Effector memory CD8-positive, alpha-beta T cell (primary cell): ENCODE results near the gene DDA1.
"Not testable (repeated sequence)": the region's sequence is repeated elsewhere in the genome, so short reads cannot be mapped to it uniquely, and the experiment has no call there.

Source experiments
- ATAC-seq: fragments of 150-1000 bp; cut with Tn5 transposase; replicated peaks from 2 replicates; pipeline ENCODE4 v1.10.0; 2021; ENCODE audit warnings: mild to moderate bottlenecking, moderate library complexity
- DNase-seq, 3 experiments: peaks; one replicate each; pipeline ENCODE4 v3.0.0; 2021
- H3K27ac Mint-ChIP-seq, 2 donors: one replicate each; pipeline ENCODE4 v1.8.0; 2022; ENCODE audit warnings: mild to moderate bottlenecking in 2 of 2, mixed read lengths in 2 of 2, moderate library complexity in 2 of 2
- H3K27me3 Mint-ChIP-seq, 2 donors: one replicate each; pipeline ENCODE4 v1.8.0; 2022; ENCODE audit warnings: mixed read lengths in 2 of 2
- H3K36me3 Mint-ChIP-seq: one replicate; pipeline ENCODE4 v1.8.0; 2022; ENCODE audit warnings: mild to moderate bottlenecking, moderate library complexity, mixed read lengths; ENCODE audit not compliant: insufficient read depth
- H3K4me1 Mint-ChIP-seq, 2 donors: one replicate each; pipeline ENCODE4 v1.8.0; 2022; ENCODE audit warnings: low read depth in 2 of 2, mixed read lengths in 2 of 2
- H3K4me3 Mint-ChIP-seq, 2 donors: one replicate each; pipeline ENCODE4 v1.8.0; 2022; ENCODE audit warnings: mild to moderate bottlenecking in 2 of 2, mixed read lengths in 2 of 2, moderate library complexity in 2 of 2
- H3K9me3 Mint-ChIP-seq, 2 donors: one replicate each; pipeline ENCODE4 v1.8.0; 2022; ENCODE audit warnings: mixed read lengths in 2 of 2

The DDA1 gene

DNA sequence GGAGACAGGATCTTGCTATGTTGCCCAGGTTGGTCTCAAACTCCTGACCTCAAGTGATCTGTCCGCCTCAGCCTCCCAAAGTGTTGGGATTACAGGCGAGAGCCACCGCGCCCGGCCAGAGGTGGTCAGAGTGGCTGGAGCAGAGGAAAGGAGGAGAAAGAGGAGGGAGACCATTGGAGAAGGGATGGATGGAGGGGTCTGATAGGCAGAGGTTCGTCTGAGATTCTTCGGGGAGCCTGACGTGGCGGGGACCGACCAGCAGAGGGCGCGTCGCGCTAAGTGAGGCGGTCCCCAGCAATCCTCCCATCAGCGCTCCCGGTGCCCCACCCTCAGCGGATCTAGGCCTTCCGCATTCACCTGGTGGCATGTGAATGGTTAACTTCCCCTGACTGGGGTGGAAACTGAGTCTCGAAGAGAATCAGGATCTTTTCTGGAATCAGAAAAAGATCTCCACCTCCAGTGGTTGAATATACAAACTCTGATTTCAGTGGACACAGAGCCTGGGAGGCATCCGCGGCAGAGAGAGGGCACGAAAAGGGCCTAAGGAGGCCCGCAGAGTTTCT is 36.8 kb downstream of the DDA1 start:
- Mint-ChIP-seq H3K4me3 (no peak overlapping the region), H3K9me3 (no peaks in the 10 kb centered on the region), H3K27me3 (peaks cover 26 to 33% of the 10 kb centered on the region in 2 donors)

DNA sequence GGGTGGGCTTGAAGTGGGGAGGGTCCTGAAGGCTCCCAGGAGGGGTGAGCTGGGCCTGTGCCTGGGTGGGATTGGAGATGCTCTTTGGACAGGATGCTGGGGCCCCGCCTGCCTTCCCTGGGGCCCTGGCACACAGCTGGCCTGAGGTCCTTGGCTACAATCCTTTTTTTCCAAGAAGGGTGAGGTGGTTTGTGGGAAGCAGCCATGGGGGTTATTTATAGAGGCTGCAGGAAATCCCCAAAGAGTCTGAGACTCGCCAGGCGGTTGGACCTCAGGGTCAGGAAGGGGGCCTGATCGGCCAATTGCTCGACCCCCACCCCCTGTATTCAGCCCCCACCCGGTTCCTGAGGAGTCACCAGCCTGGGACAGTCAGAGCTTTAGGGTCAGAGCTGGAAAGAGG is 38.0 kb downstream of the DDA1 start:
- no peak for DNase-seq
- H3K36me3 Mint-ChIP-seq, result peaks cover 6% of the 10 kb centered on the region
- no peak overlapping the region for H3K4me3 Mint-ChIP-seq
- H3K27me3 Mint-ChIP-seq, result peaks cover 28 to 45% of the 10 kb centered on the region in 2 donors
- H3K27ac Mint-ChIP-seq, result no peak overlapping the region
- peaks cover 5 to 9% of the 10 kb centered on the region in 2 donors for H3K4me1 Mint-ChIP-seq
- no peak for ATAC-seq
- H3K9me3 Mint-ChIP-seq, result no peaks in the 10 kb centered on the region

More for the DNA sequence above, 36.8 kb downstream of the DDA1 start:
- Mint-ChIP-seq H3K4me1 (peaks cover 5 to 6% of the 10 kb centered on the region in 2 donors), H3K27ac (no peak overlapping the region), H3K36me3 (peaks cover 8% of the 10 kb centered on the region)
- ATAC-seq (peak; percentile 96), DNase-seq (peak; percentile 73 to 76 (median 74))

DNA sequence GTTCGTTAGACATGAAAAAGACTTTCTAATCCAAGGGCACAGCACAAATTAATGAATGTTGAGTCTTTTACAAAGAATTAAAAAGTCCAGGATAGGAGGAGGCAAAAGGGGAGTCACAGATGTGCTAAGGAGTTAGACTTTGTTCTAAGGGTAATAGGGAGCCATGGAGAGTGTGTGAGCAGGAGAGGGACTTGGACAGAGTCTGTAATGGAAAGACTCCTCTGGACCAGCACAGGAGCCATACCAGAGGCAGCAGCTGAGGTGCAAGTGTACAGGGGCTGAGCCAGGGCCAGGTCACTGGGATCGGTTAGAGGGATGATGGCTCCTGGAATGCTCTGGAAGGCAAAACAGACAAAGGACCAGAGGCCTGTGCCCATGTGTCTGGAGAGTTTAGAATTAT is 38.5 kb downstream of the DDA1 start:
- Mint-ChIP-seq H3K9me3 (no peaks in the 10 kb centered on the region), H3K4me3 (no peak overlapping the region), H3K27me3 (peaks cover 28 to 50% of the 10 kb centered on the region in 2 donors), H3K27ac (no peak overlapping the region), H3K4me1 (peaks cover 5 to 9% of the 10 kb centered on the region in 2 donors), H3K36me3 (peaks cover 5% of the 10 kb centered on the region)
- DNase-seq (no peak), ATAC-seq (no peak)

DNA sequence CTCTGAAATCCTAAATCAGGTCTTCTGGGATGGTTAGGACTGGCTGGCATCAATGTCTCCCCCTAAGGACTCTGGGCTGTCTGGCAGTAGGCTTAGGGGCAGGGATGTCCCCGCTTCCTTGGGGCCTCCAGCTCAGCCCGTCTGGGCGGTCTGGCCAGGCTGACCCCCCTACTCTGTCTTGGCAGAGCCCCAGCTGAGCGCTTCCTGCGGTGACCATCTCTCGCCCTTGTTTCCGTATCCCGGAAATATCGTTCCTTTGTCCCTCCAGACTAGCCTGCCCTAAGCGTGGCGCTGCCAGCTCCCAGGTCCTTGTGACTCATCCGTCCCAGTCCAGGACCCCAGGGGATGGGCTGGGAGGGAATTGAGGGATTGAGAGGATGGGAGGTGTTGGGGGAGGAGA is 39.3 kb downstream of the DDA1 start:
- Mint-ChIP-seq H3K27ac (no peak overlapping the region), H3K9me3 (no peaks in the 10 kb centered on the region), H3K4me3 (no peak overlapping the region), H3K27me3 (peaks cover 36 to 59% of the 10 kb centered on the region in 2 donors), H3K4me1 (peaks cover 5 to 9% of the 10 kb centered on the region in 2 donors), H3K36me3 (no peaks in the 10 kb centered on the region)
- ATAC-seq (no peak), DNase-seq (no peak)

DNA sequence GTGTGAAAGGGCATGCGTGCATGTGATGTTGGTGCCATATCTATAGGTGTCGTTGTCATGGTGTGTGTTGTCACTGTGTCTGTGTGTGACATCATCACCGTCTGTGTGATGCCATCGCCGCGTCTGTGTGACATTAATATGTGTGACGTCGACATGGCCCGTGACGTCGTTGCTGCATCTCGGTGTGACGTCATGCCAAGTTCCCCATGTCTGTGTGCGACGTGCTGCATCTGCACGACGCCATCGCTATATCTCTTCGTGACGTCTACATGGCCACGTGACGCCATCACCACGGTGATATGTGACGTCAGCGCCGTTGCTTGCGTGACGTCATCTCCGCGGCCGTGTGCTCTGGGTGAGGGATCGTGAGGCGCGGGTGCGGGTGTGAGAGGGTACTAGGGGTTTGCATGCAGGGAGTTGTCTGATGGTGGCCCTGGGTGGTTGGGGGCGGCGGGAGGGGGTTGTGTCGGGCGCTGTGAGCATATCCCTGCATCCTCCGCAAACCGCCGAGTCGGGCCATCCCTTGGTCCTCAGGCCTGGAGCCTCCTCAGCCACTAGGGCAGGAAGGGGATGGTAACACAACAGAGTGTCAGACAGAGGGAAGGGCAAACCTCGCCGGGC is 42.6 kb downstream of the DDA1 start:
- Mint-ChIP-seq H3K27me3 (peaks cover 40 to 62% of the 10 kb centered on the region in 2 donors), H3K27ac (no peak overlapping the region), H3K4me3 (no peak overlapping the region), H3K4me1 (peaks cover 0 to 3% of the 10 kb centered on the region in 2 donors), H3K9me3 (no peaks in the 10 kb centered on the region), H3K36me3 (no peaks in the 10 kb centered on the region)
- ATAC-seq (no peak), DNase-seq (no peak)

DNA sequence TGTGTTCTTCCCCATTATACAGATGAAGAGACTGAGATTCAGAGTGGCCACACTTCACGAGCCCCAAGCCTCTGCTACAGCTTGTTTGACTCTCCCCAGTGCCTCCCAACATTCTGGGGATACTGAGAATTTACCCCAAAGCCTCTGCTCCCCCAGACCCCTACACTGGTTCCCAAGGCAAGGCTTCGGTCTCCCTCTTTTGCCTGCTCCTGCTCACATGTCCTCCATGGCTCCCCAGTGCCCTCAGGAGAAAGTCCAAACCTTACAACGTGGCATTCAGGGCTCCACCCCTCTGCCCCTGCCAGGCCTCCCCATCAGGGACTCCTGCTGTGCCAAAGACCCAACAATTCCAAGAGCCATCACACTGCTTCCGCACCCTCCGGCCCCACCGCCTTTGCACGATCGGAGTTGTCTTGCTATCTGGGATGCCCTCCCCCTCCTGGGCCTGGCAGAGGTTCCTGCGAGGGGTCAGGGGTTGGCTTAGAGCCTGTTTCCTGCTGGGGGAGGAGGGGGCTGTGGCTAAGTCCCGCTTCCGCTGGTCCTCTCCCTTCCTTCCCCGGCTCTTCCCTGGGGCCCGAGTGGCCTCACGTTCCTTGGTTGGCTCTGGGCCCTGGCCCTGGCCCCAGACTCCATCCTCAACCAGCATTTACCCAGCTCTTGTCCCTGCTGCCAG is 43.4 kb downstream of the DDA1 start:
- Mint-ChIP-seq H3K4me1 (peaks cover 0 to 3% of the 10 kb centered on the region in 2 donors), H3K36me3 (no peaks in the 10 kb centered on the region), H3K4me3 (no peak overlapping the region), H3K27ac (no peak overlapping the region), H3K27me3 (peaks cover 33 to 55% of the 10 kb centered on the region in 2 donors), H3K9me3 (no peaks in the 10 kb centered on the region)
- DNase-seq (no peak), ATAC-seq (no peak)

DNA sequence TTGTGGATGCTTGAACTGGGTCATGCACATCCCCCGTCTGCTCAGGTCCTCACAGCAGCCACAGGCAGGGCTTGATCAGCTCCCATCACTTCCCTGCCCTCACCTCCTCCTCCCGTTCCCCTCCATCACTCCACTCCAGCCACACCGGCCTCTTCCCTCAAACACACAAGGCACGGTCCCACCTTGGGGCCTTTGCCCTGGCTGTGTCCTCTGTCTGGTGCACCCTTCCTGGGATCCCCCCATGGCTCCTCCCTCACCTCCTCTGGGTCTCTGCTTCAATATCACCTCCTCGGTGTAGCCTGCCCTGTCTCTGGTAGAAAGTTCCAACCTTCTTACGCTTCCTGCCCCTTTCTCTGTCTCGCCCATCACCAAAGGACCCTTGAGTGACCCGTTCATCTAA is 44.0 kb downstream of the DDA1 start:
- H3K9me3 Mint-ChIP-seq, result no peaks in the 10 kb centered on the region
- peaks cover 26 to 48% of the 10 kb centered on the region in 2 donors for H3K27me3 Mint-ChIP-seq
- no peak overlapping the region for H3K27ac Mint-ChIP-seq

DNA sequence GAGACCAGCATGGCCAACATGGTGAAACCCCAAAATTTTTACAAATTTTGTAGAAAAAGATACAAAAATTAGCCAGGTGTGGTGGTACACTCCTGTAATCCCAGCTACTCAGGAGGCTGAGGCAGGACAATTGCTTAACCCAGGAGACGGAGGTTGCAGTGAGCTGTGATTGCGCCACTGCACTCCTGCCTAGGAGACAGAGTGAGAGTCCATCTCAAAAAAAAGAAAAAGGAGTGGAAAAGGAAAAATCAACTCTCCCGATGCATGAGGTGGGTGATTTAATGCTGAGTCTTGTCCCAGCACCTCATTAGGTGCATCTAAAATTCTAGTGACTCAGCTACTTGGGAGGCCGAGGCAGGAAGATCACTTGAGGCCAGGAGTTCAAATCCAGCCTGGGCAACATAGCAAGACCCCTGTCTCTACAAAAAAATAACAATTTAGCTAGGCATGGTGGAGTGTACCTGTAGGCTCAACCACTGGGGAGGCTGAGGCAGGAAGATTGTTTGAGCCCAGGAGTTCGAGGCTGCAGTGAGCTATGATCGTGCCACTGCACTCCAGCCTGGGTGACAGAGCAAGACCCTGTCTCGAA is 47.8 kb downstream of the DDA1 start:
- ATAC-seq (no peak), DNase-seq (no peak)
- Mint-ChIP-seq H3K27ac (no peak overlapping the region), H3K4me1 (no peaks in the 10 kb centered on the region), H3K4me3 (no peak overlapping the region), H3K27me3 (peaks cover 19% of the 10 kb centered on the region in 2 donors), H3K36me3 (no peaks in the 10 kb centered on the region), H3K9me3 (no peaks in the 10 kb centered on the region)

More for the DNA sequence above, 44.0 kb downstream of the DDA1 start:
- DNase-seq (no peak), ATAC-seq (no peak)
- Mint-ChIP-seq H3K4me1 (peaks cover 0 to 3% of the 10 kb centered on the region in 2 donors), H3K4me3 (no peak overlapping the region), H3K36me3 (no peaks in the 10 kb centered on the region)

DNA sequence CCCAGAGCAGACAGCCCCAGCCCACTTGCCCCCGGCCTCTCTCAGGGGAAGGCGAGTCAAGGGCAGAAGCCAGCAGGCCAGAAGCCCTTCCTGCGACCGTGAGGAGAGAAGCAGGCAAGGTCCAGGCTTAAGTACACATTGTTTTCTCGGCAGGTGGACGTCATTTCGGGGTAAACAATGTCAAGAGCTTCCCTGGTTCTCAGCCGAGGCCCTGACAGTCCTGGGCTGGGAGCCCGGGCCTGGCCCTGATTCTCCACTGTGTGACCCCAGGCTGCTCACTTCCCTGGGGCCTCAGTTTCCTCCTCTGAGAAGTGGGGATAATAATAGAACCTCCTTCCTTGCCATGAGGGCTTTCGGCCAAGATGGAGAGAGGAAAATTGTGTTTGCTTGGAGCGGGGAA is 48.4 kb downstream of the DDA1 start:
- no peak for ATAC-seq
- H3K36me3 Mint-ChIP-seq, result no peaks in the 10 kb centered on the region
- no peak overlapping the region for H3K27ac Mint-ChIP-seq

DNA sequence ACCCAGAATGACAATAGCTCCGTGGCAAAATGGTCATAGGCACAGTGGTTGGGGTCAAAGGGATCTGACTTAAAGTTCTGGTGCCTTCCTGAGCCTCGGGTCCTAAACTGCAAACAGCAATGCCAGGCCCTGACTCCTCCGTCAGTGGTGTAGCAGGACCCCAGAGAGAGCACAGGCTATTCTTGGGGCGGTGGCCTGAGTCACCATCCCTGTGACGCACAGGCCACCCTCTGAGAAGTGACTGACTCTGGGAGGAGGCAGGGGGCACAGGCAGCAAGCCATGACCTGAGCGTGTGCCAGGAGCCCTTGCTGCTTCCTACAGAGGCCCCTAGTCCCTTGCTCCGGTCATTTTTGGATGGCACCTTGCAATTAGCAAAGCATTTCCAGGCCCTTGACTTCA is 49.0 kb downstream of the DDA1 start:
- Mint-ChIP-seq H3K36me3 (no peaks in the 10 kb centered on the region), H3K27me3 (peaks cover 7 to 18% of the 10 kb centered on the region in 2 donors), H3K9me3 (no peaks in the 10 kb centered on the region), H3K27ac (no peak overlapping the region), H3K4me1 (no peaks in the 10 kb centered on the region), H3K4me3 (no peak overlapping the region)
- DNase-seq (no peak), ATAC-seq (no peak)

More for the DNA sequence above, 48.4 kb downstream of the DDA1 start:
- Mint-ChIP-seq H3K4me3 (no peak overlapping the region), H3K27me3 (peaks cover 13 to 23% of the 10 kb centered on the region in 2 donors), H3K4me1 (no peaks in the 10 kb centered on the region), H3K9me3 (no peaks in the 10 kb centered on the region)
- DNase-seq, result no peak

DNA sequence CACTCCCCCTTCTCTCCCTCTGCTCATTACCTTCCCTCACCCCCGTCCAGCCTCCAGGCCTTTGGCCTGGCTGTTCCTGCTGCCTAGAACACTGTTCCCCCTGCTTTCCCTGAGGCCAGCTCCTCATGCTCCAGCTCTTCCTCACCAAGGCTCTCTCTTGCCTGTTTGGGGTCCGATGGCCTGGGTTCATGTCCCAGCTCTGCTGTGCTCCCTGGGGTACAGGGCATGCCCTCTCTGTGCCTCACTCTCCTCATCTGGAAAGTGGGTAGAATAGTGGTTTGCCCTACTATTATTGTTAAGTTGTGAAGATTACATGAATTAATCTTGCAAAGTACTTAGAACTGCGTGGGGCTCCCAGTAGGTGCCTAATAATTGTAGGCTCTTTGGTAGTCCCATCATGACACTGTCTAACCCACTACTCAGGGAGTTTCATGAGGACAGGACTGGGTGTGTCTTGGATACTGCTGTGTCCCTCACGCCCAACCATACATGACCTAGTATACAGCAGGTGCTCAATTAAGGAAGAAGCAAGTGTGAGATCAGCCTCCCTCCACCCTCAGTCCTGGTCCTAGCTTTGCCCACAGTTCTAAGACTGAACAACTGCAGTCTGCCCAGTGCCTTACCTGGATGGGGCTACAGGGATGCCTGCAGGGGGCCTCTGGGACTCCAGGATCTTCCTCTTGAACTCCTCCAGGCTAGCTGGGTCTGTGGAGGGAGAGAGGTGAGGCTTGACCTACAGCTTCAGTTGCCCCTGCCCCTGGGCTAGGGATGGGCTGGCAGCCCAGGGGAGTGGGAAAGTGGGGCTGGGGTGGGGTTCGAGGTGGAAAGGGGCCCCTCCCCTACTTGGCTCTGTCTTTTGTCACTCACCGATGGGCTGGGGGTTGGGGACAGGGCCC is 50.8 kb downstream of the DDA1 start:
- no peaks in the 10 kb centered on the region for H3K4me1 Mint-ChIP-seq
- H3K4me3 Mint-ChIP-seq, result no peak overlapping the region
- peaks cover 5 to 21% of the 10 kb centered on the region in 2 donors for H3K27me3 Mint-ChIP-seq
- no peak for ATAC-seq
- H3K36me3 Mint-ChIP-seq, result no peaks in the 10 kb centered on the region
- H3K27ac Mint-ChIP-seq, result no peak overlapping the region
- H3K9me3 Mint-ChIP-seq, result no peaks in the 10 kb centered on the region
- DNase-seq, result no peak

DNA sequence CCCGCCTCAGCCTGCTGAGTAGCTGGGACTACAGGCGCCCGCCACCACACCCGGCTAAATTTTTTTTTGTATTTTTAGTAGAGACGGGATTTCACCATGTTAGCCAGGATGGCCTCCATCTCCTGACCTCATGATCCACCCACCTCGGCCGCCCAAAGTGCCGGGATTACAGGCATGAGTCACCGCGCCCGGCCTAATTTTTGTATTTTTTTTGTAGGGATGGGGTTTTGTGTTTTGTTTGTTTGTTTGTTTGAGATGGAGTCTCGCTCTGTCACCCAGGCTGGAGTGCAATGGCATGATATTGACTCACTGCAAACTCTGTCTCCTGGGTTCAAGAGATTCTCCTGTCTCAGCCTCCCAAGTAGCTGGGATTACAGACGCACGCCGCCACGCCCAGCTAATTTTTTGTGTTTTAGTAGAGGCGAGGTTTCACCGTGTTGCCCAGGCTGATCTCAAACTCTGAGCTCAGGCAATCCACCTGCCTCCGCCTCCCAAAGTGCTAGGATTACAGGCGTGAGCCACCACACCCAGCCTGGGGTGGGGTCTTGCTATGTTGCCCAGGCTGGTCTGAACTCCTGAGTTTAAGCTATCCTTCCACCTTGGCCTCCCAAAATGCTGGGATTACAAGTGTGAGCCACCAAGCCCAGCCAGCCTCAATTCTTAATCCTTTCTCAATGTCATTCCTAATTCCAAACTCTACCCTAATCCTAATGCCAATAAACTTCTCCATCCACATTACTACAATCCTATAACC is 54.7 kb downstream of the DDA1 start:
- not testable (repeated sequence) for H3K36me3 Mint-ChIP-seq, H3K9me3 Mint-ChIP-seq, DNase-seq, ATAC-seq, H3K27ac Mint-ChIP-seq, H3K4me3 Mint-ChIP-seq, H3K4me1 Mint-ChIP-seq
- H3K27me3 Mint-ChIP-seq, result peaks cover 24 to 30% of the 10 kb centered on the region in 2 donors
